T-helper 2 cell (primary cell): Measurements from ENCODE around the gene ZNFX1.
"Not testable (repeated sequence)": the region's sequence is repeated elsewhere in the genome, so short reads cannot be mapped to it uniquely, and the experiment has no call there.

ENCODE experiments used
- DNase-seq, 5 experiments: peaks; one replicate each; pipeline versions ENCODE4 v3.0.0 to v3.0.0-alpha.2; 2012 to 2022
- total RNA-seq, 2 donors: gene quantifications; one replicate each; lab custom pipeline; 2026; lab: John Stamatoyannopoulos, UW

Gene ZNFX1
- total RNA-seq, result 189 to 253 reads per million in 2 donors

GRCh38 chr20:49278036-49278817 is at the start of gene ZNFX1:
Gene ZNFX1 (minus strand): TSS chr20:49278057. CDS start chr20:49275839, 2,218 bp downstream.
- peak; percentile 95 to 99 (median 97) for DNase-seq

GRCh38 chr20:49326026-49326425 is 48.2 kb upstream of the ZNFX1 start:
- no peak for DNase-seq

GRCh38 chr20:49324306-49324705 is 46.4 kb upstream of the ZNFX1 start:
- no peak for DNase-seq

GRCh38 chr20:49323622-49324238 is 45.9 kb upstream of the ZNFX1 start:
- DNase-seq, result peak in 2 of 5 experiments; percentile 43 to 89

GRCh38 chr20:49320460-49320859 is 42.6 kb upstream of the ZNFX1 start:
- no peak for DNase-seq

- DNase-seq, result no peak
These were observed 41.5 kb upstream of the ZNFX1 start for GRCh38 chr20:49319208-49319809.

- peak in 2 of 5 experiments; percentile 7 to 33 for DNase-seq
These were observed 40.8 kb upstream of the ZNFX1 start for GRCh38 chr20:49318430-49319207.

GRCh38 chr20:49318091-49318429 is 40.2 kb upstream of the ZNFX1 start:
- no peak for DNase-seq

- DNase-seq, result no peak
These were observed 38.8 kb upstream of the ZNFX1 start for GRCh38 chr20:49316704-49317103.

- DNase-seq, result no peak
These were observed 37.7 kb upstream of the ZNFX1 start for GRCh38 chr20:49315580-49315979.

- DNase-seq, result not testable (repeated sequence)
These were observed 36.2 kb upstream of the ZNFX1 start for GRCh38 chr20:49314052-49314451.

- DNase-seq, result no peak
These were observed 35.4 kb upstream of the ZNFX1 start for GRCh38 chr20:49313283-49313682.

- no peak for DNase-seq
These were observed 34.8 kb upstream of the ZNFX1 start for GRCh38 chr20:49312661-49313060.

- no peak for DNase-seq
These were observed 32.8 kb upstream of the ZNFX1 start for GRCh38 chr20:49310705-49311104.

- no peak for DNase-seq
These were observed 31.0 kb upstream of the ZNFX1 start for GRCh38 chr20:49308875-49309274.

- no peak for DNase-seq
These were observed 29.2 kb upstream of the ZNFX1 start for GRCh38 chr20:49306903-49307620.

- DNase-seq, result no peak
These were observed 25.3 kb upstream of the ZNFX1 start for GRCh38 chr20:49303065-49303552.

- DNase-seq, result peak in 1 of 5 experiments; percentile 47
These were observed 20.0 kb upstream of the ZNFX1 start for GRCh38 chr20:49297605-49298530.

- not testable (repeated sequence) for DNase-seq
These were observed 16.3 kb upstream of the ZNFX1 start for GRCh38 chr20:49294002-49294654.

GRCh38 chr20:49293122-49293521 is 15.3 kb upstream of the ZNFX1 start:
- no peak for DNase-seq
